NOMO-1 treated with dmso at 0.1 percent for 144 hours (cell line): ENCODE results near the gene TANC1.

Experiments used
- DNase-seq: peaks from one replicate; lab custom pipeline; 2025; ENCODE audit not compliant: unreplicated experiment; lab: John Stamatoyannopoulos, UW

The TANC1 gene

GRCh38 chr2:158993721-158994587 lies 25.5 kb downstream of the TANC1 start:
- DNase-seq, result no peak

- DNase-seq, result no peak
Observed at GRCh38 chr2:158994920-158995676, 26.7 kb downstream of the TANC1 start.

GRCh38 chr2:158995677-158996049 lies 27.2 kb downstream of the TANC1 start:
- no peak for DNase-seq

GRCh38 chr2:158996378-158996993 lies 28.0 kb downstream of the TANC1 start:
- DNase-seq, result no peak

- peak; percentile 2 for DNase-seq
Observed at GRCh38 chr2:158997037-158997790, 28.8 kb downstream of the TANC1 start.

- DNase-seq, result no peak
Observed at GRCh38 chr2:158998551-158999248, 30.3 kb downstream of the TANC1 start.

GRCh38 chr2:158999458-158999857 lies 31.0 kb downstream of the TANC1 start:
- DNase-seq, result no peak

- no peak for DNase-seq
Observed at GRCh38 chr2:159000072-159000471, 31.6 kb downstream of the TANC1 start.

GRCh38 chr2:159002462-159003111 lies 34.1 kb downstream of the TANC1 start:
- DNase-seq, result no peak

GRCh38 chr2:159003555-159003954 lies 35.1 kb downstream of the TANC1 start:
- no peak for DNase-seq

- no peak for DNase-seq
Observed at GRCh38 chr2:159004849-159005248, 36.4 kb downstream of the TANC1 start.

- DNase-seq, result no peak
Observed at GRCh38 chr2:159009940-159010339, 41.5 kb downstream of the TANC1 start.

GRCh38 chr2:159010340-159010739 lies 41.9 kb downstream of the TANC1 start:
- no peak for DNase-seq

GRCh38 chr2:159010963-159011362 lies 42.5 kb downstream of the TANC1 start:
- no peak for DNase-seq

- no peak for DNase-seq
Observed at GRCh38 chr2:159012142-159012541, 43.7 kb downstream of the TANC1 start.

GRCh38 chr2:159013103-159013502 lies 44.7 kb downstream of the TANC1 start:
- DNase-seq, result no peak

GRCh38 chr2:159015174-159015573 lies 46.7 kb downstream of the TANC1 start:
- no peak for DNase-seq

GRCh38 chr2:159015823-159016222 lies 47.4 kb downstream of the TANC1 start:
- no peak for DNase-seq

- DNase-seq, result no peak
Observed at GRCh38 chr2:159017837-159018236, 49.4 kb downstream of the TANC1 start.

GRCh38 chr2:159019021-159019420 lies 50.6 kb downstream of the TANC1 start:
- no peak for DNase-seq
